ENCODE data around the gene ABR.

DNA sequence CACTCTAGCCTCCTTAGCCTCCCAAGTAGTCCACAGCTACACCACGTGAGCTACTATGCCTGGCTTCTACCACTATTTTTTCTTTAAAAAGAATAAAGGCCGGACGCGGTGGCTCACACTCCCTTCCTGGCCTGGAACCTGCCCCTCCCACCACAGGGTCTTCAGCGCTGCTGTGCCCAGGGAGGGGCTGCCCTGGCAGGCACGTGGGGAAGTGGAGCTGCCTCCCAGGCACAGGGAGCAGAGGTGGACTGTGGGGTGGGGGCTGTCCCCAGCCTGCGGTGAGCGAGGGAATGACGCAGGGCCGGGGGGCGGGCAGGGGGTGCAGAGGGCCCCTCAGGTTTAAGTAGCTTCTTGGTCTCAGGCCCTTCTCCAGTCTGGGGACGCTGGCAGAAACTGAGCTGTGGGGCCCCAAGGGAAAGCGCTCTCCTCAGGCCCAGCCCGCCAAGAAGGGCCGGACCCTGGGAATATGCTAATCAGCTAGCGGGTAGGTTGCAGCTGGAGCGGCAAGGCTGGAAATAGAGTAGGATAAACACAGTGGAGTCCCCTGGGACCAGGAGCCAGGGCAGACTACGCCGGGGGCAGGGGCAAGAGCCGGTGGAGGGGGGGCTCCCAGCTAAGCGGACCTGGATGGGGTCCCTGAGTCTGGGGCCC is 136.1 kb downstream of the ABR start:
- TF ChIP-seq, protein P1, sequence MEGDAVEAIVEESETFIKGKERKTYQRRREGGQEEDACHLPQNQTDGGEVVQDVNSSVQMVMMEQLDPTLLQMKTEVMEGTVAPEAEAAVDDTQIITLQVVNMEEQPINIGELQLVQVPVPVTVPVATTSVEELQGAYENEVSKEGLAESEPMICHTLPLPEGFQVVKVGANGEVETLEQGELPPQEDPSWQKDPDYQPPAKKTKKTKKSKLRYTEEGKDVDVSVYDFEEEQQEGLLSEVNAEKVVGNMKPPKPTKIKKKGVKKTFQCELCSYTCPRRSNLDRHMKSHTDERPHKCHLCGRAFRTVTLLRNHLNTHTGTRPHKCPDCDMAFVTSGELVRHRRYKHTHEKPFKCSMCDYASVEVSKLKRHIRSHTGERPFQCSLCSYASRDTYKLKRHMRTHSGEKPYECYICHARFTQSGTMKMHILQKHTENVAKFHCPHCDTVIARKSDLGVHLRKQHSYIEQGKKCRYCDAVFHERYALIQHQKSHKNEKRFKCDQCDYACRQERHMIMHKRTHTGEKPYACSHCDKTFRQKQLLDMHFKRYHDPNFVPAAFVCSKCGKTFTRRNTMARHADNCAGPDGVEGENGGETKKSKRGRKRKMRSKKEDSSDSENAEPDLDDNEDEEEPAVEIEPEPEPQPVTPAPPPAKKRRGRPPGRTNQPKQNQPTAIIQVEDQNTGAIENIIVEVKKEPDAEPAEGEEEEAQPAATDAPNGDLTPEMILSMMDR (IDR thresholded peaks at IDR 0.05; ENCODE audit: borderline replicate concordance, extremely low read depth, low read length, poor library complexity, severe bottlenecking), result no peak
- TF ChIP-seq EZH2 (IDR thresholded peaks at IDR 0.05; ENCODE audit: borderline replicate concordance, low read depth, low read length, severe bottlenecking), result no peak

Measured in DND-41 (cell line).